CMK (cell line): ENCODE data around the gene NR2C2.

Experiments used
- DNase-seq: peaks from one replicate; pipeline ENCODE4 v3.0.0-alpha.2; 2010; ENCODE audit warnings: low read depth

The NR2C2 gene

DNA sequence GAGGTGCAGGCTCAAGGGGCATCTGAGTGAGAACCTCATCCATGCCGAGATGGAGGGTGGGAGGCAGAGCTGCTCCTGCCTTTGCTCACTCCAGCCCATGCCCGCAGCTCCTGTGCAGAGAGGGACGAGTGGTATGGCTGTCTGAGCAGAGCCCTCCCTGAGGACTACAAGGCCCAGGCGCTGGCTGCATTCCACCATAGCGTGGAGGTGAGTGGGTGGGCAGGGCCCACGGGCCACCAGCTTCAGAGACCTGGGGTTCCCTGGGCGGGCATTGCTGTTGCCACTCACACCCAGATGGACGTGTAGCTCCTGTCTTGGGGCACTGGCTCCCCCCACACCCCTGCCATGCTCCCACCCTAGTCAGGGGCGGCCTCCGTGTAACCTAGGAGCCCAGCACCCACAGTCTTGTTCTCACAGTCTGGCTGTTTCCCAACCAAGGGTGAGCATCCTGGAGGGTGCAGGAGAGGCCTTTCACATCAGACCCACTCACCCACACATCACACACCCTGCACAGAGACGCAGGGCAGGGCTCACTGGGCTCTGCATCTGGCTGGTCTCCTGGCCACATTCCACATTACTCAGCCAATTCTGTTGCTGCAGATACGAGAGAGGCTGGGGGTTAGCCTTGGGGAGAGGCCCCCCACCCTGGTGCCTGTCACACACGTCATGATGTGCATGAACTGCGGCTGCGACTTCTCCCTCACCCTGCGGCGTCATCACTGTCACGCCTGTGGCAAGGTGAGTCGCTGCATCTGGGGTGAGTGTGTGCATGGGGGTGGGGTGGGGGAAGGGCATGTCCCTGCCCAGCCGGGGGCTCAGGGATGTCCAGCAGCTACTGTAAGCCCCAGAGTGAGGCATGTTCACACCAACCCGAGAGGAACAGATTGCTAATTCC, 25.3 kb upstream of the NR2C2 start:
- no peak for DNase-seq

DNA sequence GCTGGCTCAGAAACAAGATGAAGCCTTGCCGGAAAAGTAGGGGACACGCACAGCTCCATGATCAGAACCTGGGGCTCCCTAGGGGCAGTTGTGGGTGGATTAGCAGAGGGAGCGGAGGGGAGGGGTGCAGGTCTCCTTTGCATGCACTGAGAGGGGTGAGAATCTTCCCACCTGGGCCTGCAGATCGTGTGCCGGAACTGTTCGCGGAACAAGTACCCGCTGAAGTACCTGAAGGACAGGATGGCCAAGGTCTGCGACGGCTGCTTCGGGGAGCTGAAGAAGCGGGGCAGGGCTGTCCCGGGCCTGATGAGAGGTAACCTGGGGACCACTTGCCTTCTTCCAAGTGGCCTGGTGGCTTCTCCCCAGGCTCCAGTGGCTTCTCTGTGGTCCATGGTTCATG, 24.5 kb upstream of the NR2C2 start:
- no peak for DNase-seq

DNA sequence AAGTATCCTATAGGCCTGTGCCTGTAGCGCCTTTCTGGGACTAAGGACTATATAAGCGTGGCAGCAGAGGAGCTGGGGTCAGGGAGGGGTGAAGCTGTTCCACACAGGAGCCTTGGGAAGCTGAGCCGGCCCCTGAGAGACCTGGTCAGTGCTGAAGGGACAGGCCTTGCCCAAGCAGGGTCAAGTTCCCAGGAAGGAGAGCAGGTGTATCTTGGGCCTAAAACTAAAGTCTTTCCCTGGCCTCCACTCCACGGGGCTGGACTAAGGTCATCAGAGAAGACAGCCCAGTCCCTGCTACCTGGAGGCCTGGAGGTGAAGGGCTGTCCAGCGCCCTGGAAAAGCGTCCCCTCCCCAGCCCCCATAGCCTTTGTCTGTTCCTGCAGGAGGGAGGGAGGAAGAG, 23.9 kb upstream of the NR2C2 start:
- no peak for DNase-seq

DNA sequence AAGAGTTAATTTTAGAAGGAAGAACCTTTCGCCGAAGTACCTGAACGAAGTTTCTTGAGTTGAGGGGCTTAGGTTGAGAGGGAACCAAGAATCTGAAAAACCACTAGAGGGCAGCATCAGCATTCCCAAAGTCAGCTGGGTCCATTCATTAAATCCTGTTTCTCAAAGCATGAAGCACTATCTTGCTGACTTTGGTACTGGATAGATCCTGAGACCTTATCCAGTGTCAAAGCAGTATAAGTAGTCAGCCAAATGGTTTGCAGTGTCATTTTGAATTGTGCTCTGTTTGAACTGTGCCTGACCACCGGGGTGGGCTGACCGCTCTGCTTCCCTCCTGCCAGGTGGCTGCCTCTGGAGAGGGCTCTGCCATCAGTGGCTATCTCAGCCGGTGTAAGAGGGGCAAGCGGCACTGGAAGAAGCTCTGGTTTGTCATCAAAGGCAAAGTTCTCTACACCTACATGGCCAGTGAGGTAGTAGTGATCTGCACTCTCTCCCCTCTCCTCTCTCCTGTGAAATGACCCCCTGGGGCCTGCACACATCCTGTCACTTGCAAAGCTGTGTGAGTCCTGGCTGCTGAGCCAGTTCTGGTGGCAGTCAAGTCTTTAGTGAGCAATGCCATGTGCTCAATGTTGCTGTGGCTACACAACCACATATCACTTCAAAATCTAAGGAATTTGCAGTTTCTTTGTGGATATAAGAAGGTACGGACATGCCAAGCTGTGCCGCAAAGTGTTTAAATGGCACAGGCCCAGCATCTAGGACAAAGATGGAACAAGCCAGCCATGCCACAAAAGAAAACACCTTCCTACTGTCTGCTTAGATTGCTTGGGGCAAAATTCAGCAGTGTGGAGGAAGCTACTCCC, 21.4 kb upstream of the NR2C2 start:
- no peak for DNase-seq

DNA sequence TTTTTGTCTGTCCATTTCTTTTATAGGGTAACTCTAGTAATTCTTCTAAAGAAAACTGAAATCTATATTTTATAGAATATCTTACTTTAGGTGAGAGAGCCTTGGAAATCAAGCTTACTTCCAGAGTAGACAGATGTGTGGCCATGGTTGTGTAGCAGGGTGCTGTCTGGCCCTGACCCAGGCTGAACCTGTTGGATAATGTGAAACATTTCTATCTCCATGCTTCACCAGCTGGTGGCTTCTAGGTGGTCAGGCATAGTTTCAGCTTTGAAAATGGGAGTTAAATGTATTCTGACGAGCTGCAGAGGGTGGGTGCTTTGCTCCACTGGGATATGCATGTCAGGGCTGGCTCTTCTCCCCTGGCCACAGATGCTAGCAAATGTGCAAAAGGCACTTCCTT, 20.8 kb upstream of the NR2C2 start:
- DNase-seq = no peak

DNA sequence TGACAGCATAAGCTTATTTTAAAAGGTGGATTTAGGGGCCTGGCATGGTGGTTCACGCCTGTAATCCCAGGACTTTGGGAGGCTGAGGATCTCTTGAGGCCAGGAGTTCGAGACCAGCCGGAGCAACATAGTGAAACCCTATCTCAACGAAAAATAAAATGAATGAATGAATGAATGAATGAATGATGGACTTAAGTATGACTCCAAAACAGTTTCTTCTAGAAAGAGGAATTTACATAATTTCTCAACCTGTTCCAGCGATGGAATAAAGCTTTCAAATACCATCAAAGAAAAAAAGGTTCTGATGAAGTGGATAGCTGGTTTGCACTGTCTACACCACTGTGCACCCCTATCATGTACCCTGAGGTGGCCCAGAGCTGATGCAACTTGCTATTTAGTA, 20.1 kb upstream of the NR2C2 start:
- no peak for DNase-seq

DNA sequence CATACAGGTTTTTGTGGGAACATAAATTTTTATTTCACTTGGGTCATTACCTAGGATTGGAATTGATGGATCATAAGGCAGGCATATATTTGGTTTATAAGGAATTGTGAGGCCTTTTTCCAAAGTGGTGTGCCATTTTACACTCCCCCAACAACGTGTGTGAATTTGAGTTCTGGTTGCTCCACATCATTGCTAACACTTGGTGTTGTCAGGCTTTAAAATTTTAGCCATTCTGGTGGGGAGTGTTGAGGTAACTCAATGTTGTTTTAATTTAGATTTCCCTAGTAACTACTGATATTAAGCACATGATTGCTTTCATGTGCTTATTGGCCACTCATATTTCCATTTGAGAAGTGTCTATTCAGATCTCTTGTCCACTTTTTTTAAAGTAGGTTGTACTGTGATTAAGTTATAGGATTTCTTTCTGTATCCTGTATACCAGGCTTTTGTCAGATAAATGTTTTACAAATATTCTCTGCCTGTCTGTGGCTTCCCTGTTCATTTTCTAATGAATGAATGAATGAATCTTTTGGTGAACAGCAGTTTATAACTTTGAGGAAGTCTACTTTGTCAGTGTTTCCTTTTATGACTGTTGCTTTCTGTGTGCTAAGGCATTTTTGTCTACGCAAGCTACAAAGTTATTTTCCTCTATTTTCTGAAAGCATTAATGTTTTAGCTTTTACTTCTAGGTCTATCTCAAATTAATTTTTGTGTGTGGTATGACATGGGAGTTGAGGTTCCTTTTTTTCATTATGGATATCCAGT, 17.9 kb upstream of the NR2C2 start:
- DNase-seq = no peak

DNA sequence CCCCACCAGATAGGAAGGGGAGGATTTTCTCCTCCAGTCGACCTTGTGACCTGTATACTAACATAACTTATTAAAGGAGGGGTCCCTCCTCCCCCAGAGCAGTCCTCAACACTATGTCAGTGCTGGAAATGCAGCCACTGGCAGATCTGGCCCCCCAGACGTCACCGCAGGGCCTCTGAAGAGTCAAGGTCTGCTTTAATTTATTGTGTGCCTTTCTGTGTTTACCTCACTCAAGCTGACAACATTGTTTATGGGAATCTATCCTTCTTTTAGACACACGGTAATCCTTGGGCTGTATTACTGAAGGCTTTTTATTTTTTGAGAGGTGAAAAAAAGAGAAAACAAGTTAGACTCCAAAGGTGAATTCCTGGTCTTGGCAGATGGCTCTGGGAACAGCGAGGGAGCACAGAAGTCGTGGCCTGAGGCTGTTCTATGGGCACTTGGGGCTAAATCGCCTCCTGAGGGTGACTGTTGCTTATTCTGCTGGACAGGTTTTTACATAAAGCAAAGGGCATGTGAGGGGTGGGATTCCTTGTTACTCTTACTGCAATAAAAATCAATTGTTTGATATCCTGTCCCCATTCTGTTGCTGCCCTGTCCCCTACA, 13.5 kb upstream of the NR2C2 start:
- DNase-seq = no peak

DNA sequence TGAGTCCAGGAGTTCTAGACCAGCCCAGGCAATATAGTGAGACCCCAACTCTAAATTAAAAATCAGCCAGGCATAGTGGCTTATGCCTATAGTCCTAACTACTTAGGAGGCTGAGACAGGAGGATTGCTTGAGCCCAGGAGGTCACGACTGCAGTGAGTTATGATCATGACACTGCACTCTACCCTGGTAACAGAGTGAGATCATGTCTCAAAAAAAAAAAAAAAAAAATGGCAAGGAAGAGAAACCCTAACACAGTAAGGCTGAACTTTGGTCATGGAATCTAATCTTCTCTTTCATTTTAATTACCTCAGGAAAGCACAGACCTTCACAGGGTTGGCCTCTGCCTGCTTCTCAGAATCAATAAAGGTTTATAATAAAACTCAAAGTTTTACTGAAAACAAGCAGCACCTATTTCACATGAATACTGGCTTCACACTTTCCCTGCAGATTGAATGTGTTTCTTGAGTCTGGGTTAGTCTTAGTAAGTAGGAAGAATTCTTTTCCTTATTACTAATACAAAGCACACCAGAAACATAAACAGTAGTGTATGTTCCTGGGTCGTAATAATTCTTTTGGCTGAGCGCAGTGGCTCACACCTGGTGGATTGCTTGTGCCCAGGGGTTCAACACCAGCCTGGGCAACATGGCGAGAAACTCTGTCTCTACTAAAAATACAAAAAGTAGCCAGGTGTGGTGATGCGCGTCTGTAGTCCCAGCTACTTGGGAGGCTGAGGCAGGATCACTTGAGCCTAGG, 11.6 kb upstream of the NR2C2 start:
- no peak for DNase-seq

DNA sequence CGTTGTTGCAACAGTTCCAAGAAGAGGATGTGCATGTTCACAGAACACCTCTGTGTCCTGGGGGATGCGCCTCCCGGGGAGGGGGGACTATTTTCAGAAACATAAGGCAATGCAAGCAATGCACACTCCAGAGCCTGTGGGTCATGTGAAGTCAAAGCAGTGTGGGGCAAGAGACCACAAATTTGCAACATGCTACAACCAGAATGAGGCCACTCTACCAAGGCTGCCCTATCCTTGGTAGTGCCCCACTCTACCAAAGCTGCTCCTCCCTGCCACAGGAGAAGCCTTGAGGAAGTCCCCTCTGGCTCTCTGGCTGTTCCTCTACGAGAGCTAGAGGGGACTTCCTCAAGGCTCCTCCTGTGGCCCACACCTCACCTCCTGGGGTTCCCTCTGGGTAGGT, 8.4 kb upstream of the NR2C2 start:
- DNase-seq = no peak

DNA sequence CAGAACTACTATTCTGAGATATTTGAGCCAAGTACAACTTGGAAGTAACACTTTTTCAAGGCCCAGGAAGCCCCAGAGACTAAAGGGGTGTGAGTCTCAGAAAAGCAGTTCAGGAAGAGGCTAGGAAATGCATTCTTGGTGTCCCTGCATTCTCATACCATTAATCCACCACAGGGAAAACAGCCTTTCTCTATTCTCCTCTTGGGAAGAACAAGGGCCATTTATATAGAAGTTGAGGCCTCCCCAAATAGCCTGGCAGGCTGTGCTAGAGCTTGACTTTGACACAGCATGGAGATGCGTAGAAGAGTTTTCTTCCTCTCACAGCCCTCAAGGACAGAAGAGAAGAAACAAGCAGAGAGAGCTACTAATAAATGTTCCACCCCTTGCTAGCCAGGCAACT, 5.5 kb upstream of the NR2C2 start:
- DNase-seq = no peak

DNA sequence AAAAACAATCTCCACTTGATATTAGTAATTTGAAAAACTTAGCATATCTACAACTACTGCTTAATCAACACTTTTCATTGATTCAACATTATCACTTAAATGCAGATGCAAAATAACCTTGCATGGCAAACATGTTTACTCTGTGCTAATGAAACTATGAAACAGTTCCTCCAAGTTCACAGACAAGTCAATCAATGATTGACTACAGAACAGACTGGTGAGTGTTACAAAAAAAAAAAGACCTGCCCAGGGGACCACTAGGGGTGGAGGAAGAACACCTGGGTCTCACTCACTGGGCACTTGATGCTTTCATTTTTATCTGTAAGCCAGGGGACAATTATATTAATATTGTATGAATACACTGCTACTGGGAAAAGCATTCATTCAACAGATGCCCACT, 4.3 kb upstream of the NR2C2 start:
- DNase-seq = no peak

DNA sequence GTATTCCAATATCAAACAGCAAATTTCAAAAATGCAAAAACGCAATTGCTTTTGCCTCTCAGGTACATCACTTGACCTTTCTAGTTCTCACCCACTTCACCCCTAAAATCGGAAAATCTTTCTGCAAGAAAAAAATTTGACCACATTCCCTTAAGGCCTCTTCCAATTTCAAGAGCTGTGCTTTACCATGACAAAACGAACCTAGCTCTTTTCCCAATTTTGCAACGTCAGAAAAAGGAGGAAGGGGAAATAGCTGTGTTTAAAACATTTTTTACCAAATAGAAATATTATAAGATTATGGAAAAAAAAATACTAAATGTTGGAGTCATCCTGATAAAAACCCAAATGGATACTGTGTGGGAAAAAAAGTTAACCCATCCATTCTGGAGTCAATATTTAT, 1.1 kb upstream of the NR2C2 start:
- DNase-seq = no peak

DNA sequence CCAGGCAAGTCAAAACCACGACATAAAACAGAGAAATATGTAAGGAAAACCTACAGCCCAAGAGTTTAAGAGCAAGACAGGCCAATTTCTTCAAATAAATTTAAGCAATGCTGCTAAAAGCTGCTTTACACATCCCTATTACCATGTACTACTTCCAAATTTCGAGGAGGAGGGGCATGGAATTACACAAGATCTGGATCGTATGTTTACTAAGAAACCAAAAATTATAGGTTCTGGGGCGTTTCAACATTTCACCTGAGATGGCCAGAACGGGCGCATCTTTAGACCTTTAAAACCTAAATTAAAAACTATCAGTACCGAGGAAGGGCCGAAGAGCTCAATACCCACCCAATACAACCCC, 664 bp upstream of the NR2C2 start:
- DNase-seq = no peak

DNA sequence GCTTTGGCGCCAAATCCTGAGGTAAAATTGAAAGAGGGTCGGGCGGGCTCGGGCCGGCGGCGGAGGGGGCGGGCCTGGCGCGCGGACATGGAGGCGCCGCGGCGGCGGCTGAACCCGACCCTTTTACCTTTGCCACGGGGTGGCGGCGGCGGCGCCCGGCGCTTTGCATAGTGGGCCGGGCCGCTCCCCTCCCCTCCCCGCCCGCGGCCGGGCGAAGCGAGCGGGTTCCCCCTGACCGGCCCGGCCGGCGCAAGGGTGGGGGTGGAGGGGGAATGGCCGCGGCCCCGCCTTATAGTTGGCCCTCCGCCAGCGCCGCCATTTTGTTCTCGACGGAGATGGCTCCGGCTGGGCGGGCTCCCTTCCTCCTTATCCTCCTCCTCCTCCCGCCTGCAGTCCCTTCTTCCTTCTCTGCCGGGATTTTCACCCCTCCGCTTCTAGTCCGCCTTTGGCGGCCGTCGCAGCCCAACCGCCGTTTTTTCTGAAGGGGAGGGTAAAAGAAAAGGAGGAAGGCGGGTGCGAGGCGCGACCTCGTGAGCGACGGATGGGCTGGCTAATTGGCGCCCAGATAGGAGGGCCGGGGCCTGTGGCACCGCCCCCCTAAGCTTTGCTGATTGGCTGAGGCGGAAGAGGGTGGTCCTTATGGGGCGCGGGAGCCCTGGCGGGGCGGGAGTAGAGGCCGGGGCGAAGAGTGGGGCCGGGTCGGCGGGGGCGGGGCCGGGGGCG, 664 bp downstream of the NR2C2 start:
- peak; percentile 93 for DNase-seq

DNA sequence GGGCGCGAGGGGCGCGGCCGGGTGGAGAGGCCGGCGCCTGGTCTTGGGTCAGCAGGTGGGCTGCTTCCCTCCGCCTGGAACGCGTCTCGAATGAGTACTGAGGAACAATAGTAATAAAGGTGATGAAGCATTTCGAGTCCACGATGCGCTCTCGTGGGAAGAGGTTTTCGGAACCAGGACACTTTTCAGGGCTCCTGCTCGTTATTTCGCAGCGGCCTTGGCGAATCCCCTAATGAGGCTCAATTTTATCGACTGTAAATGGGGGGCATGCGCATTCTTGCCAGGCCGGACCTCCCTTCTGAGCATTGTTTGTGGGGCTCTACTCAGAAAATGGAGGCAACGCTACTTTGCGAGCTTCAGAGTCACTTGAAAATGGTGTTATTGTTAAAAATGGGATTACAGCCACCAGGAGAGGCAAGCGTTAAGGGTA, 1.2 kb downstream of the NR2C2 start:
- DNase-seq = no peak

DNA sequence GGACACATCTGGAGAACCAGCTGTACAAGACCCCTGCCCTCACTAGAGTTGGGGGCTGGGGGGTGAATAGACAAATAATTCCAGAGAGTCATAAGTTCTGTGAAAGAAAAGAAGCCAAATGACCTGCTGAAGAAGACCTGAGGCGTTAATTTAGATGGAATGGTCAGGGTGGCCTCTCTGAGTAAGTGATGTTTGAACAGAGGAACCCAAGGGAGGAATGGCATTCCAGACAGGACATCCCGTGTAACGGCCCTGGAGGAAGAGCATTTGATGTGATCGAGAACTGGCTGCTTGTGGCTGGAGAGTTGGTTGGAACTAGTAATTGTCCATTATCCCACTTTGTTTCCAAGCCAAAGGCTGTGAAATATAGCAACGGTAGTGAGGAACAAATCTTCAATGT, 1.7 kb downstream of the NR2C2 start:
- DNase-seq = no peak

DNA sequence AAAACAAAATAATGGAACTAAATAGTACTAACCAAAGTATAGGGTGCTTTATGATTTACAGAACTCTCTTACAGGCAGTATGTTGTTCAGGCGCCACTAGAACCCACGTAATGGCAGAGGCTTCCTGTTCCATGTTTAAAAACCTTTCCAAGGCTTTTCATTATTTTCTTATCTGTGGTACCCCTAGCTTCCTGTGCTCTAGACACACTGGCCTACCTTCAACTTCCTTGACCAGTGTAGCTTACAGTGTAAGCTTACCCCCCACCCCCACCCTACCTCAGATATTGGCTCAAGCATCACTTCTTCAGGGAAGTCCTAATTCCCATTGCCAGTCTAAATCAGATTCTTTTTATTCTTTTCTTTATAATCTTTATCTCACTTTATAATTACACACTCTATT, 2.9 kb downstream of the NR2C2 start:
- peak; percentile 67 for DNase-seq

DNA sequence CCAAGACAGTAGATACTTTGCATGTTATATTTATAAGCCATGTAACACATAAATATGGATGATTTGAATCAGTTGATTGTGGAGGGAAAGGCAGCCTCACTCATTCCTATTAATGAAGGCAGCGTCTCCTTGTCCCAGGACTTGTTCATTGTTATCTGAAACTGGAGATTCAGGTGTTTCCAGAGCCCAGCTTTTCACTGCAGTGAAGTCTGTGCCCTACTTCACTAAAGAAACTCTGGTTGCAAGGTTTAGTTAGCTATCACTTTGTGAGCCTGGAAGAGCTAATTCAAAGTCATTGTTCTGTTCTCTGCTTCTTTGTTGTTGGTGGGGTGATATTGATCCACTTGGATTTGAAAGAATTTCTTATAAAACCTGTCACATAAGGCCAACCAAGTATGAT, 9.8 kb downstream of the NR2C2 start:
- DNase-seq = no peak

DNA sequence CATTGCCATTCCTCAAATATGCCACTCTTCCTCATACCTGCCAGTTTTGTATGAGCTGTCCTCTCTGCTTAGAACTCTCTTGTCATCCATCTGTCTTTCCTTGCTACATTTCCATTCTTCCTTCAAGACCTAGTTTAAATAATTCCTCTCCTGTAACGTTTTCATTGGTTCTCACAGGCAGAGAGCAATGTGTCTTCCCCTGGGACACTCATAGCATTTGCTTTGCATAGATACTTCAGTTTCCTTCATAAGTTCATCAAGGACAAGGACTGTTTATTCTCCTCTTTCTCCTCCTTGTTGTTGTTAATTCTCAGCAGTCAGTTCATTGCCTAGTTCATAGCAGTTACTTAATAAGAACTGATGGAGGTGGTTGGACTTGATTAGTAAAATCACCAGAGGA, 10.5 kb downstream of the NR2C2 start:
- DNase-seq = no peak
